HCT116 (cell line): ENCODE measurements around the gene ATG2B.

ENCODE experiments used
- ELF1 ChIP-seq: IDR thresholded peaks from 2 replicates; pipeline ENCODE4 v1.6.1; 2012; ENCODE audit warnings: low read depth, borderline replicate concordance
- EZH2 ChIP-seq: fragments of 200-600 bp; sonication (generic); IDR thresholded peaks from 2 replicates; pipeline ENCODE4 v1.6.1; 2017; ENCODE audit warnings: antibody characterized with exemption, mixed run types
- POLR2A ChIP-seq: IDR thresholded peaks from 2 replicates; pipeline ENCODE4 v1.7.0; 2011; ENCODE audit warnings: borderline replicate concordance; ENCODE audit not compliant: insufficient read depth, insufficient read length; ENCODE audit errors: extremely low read depth
- POLR2AphosphoS5 ChIP-seq: IDR thresholded peaks from 2 replicates; pipeline ENCODE4 v1.6.1; 2011; ENCODE audit warnings: mild to moderate bottlenecking, low read depth, low read length, moderate library complexity
- RAD21 ChIP-seq: IDR thresholded peaks from 2 replicates; pipeline ENCODE4 v1.6.1; 2012; ENCODE audit warnings: low read depth, mild to moderate bottlenecking
- YY1 ChIP-seq: IDR thresholded peaks from 2 replicates; pipeline ENCODE4 v1.6.1; 2011; ENCODE audit warnings: low read length, low read depth, moderate library complexity, mild to moderate bottlenecking; ENCODE audit not compliant: insufficient replicate concordance; ENCODE audit errors: extremely low read depth
- ZFX ChIP-seq: fragments of 450-650 bp; IDR thresholded peaks from 2 replicates; pipeline ENCODE4 v1.6.1; 2017
- TF ChIP-seq, protein P1 (sequence below): IDR thresholded peaks from 2 replicates; pipeline ENCODE4 v1.6.1; 2012; ENCODE audit warnings: low read depth
- TF ChIP-seq, protein P2 (sequence below), 3 experiments: fragments of 200-600 bp in 1 of 3; sonication (generic) in 1 of 3; IDR thresholded peaks in 2 of 3; conservative IDR thresholded peaks in 1 of 3; 2 replicates each; pipeline ENCODE4 v1.5.1; 2012 to 2017; ENCODE audit warnings: low read depth in 2 of 3, low read length in 2 of 3, antibody characterized with exemption in 1 of 3, borderline replicate concordance in 1 of 3, control low read depth in 1 of 3, mild to moderate bottlenecking in 1 of 3, mixed read lengths in 1 of 3, mixed run types in 1 of 3, moderate library complexity in 1 of 3; ENCODE audit not compliant: insufficient read depth in 1 of 3
- TF ChIP-seq, protein P3 (sequence below): IDR thresholded peaks from 2 replicates; pipeline ENCODE4 v1.6.1; 2012
- TF ChIP-seq, protein P4 (sequence below): IDR thresholded peaks from 2 replicates; pipeline ENCODE4 v1.6.1; 2011; ENCODE audit warnings: mild to moderate bottlenecking, low read length, moderate library complexity; ENCODE audit not compliant: insufficient replicate concordance; ENCODE audit errors: extremely low read depth

DNA sequence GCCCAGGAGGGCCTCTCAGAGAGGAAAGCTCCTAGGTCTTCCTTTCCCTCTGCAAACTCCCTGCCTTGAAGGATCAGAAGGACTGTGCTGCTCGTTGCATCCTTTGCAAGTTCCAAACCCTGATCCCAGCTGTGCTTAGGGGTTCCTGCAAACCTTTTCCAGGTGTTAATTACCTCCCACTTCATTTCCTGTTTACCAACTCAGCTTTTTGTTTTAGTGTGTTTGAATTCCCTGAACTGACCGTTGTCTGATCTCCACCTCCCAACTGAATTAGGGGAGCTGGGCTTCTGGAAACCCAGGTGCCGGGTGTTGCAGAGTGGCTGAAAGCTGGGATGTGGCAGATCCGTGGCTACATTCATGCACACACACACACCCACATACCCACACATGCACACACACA, 127.7 kb downstream of the ATG2B start:
- TF ChIP-seq, protein P1, sequence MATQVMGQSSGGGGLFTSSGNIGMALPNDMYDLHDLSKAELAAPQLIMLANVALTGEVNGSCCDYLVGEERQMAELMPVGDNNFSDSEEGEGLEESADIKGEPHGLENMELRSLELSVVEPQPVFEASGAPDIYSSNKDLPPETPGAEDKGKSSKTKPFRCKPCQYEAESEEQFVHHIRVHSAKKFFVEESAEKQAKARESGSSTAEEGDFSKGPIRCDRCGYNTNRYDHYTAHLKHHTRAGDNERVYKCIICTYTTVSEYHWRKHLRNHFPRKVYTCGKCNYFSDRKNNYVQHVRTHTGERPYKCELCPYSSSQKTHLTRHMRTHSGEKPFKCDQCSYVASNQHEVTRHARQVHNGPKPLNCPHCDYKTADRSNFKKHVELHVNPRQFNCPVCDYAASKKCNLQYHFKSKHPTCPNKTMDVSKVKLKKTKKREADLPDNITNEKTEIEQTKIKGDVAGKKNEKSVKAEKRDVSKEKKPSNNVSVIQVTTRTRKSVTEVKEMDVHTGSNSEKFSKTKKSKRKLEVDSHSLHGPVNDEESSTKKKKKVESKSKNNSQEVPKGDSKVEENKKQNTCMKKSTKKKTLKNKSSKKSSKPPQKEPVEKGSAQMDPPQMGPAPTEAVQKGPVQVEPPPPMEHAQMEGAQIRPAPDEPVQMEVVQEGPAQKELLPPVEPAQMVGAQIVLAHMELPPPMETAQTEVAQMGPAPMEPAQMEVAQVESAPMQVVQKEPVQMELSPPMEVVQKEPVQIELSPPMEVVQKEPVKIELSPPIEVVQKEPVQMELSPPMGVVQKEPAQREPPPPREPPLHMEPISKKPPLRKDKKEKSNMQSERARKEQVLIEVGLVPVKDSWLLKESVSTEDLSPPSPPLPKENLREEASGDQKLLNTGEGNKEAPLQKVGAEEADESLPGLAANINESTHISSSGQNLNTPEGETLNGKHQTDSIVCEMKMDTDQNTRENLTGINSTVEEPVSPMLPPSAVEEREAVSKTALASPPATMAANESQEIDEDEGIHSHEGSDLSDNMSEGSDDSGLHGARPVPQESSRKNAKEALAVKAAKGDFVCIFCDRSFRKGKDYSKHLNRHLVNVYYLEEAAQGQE, result no peak
- TF ChIP-seq POLR2A (no peak), ZFX (no peak), POLR2AphosphoS5 (no peak), RAD21 (no peak), ELF1 (no peak), EZH2 (no peak), YY1 (no peak)
- TF ChIP-seq, protein P2, sequence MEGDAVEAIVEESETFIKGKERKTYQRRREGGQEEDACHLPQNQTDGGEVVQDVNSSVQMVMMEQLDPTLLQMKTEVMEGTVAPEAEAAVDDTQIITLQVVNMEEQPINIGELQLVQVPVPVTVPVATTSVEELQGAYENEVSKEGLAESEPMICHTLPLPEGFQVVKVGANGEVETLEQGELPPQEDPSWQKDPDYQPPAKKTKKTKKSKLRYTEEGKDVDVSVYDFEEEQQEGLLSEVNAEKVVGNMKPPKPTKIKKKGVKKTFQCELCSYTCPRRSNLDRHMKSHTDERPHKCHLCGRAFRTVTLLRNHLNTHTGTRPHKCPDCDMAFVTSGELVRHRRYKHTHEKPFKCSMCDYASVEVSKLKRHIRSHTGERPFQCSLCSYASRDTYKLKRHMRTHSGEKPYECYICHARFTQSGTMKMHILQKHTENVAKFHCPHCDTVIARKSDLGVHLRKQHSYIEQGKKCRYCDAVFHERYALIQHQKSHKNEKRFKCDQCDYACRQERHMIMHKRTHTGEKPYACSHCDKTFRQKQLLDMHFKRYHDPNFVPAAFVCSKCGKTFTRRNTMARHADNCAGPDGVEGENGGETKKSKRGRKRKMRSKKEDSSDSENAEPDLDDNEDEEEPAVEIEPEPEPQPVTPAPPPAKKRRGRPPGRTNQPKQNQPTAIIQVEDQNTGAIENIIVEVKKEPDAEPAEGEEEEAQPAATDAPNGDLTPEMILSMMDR (IDR thresholded peaks at IDR 0.05 in 2 of 3, conservative IDR thresholded peaks at IDR 0.05 in 1 of 3; ENCODE audit: borderline replicate concordance in 1 of 3, insufficient read depth in 1 of 3, low read depth in 2 of 3, low read length in 2 of 3), result no peak
- TF ChIP-seq, protein P3, sequence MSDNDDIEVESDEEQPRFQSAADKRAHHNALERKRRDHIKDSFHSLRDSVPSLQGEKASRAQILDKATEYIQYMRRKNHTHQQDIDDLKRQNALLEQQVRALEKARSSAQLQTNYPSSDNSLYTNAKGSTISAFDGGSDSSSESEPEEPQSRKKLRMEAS, result no peak
- TF ChIP-seq, protein P4, sequence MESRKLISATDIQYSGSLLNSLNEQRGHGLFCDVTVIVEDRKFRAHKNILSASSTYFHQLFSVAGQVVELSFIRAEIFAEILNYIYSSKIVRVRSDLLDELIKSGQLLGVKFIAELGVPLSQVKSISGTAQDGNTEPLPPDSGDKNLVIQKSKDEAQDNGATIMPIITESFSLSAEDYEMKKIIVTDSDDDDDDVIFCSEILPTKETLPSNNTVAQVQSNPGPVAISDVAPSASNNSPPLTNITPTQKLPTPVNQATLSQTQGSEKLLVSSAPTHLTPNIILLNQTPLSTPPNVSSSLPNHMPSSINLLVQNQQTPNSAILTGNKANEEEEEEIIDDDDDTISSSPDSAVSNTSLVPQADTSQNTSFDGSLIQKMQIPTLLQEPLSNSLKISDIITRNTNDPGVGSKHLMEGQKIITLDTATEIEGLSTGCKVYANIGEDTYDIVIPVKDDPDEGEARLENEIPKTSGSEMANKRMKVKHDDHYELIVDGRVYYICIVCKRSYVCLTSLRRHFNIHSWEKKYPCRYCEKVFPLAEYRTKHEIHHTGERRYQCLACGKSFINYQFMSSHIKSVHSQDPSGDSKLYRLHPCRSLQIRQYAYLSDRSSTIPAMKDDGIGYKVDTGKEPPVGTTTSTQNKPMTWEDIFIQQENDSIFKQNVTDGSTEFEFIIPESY, result no peak
